HG02970 (cell line): ENCODE results near the gene FDCSP.
"Not testable (repeated sequence)": the region's sequence is repeated elsewhere in the genome, so short reads cannot be mapped to it uniquely, and the experiment has no call there.

Experiments used
- ATAC-seq: cut with Tn5 transposase; IDR thresholded peaks from one replicate; pipeline ENCODE4 v1.9.1; 2021; ENCODE audit warnings: mild to moderate bottlenecking, moderate library complexity, moderate number of reproducible peaks; ENCODE audit not compliant: unreplicated experiment, low FRiP score

Gene FDCSP

GRCh38 chr4:70239131-70239883, 13.4 kb downstream of the FDCSP start:
- no peak for ATAC-seq

- no peak for ATAC-seq
Measured at GRCh38 chr4:70239884-70240591, 14.1 kb downstream of the FDCSP start.

- not testable (repeated sequence) for ATAC-seq
Measured at GRCh38 chr4:70242297-70242696, 16.4 kb downstream of the FDCSP start, which contains the start of gene CSN3. CSN3 (plus strand) TSS chr4:70242597; CDS start chr4:70244820, 2,223 bp downstream.

- ATAC-seq, result no peak
Measured at GRCh38 chr4:70243091-70243490, 17.2 kb downstream of the FDCSP start.

- ATAC-seq, result no peak
Measured at GRCh38 chr4:70251250-70251944, 25.5 kb downstream of the FDCSP start.

GRCh38 chr4:70251945-70252277, 26.0 kb downstream of the FDCSP start:
- ATAC-seq, result no peak

GRCh38 chr4:70269674-70270073, 43.8 kb downstream of the FDCSP start:
- ATAC-seq, result no peak

- ATAC-seq, result no peak
Measured at GRCh38 chr4:70277121-70277520, 51.2 kb downstream of the FDCSP start.

GRCh38 chr4:70280567-70280966, 54.6 kb downstream of the FDCSP start:
- no peak for ATAC-seq
